Measurements from ENCODE around the gene RNF213.

GRCh38 chr17:80442764-80443163, 182.1 kb downstream of the RNF213 start:
- no peak for TF ChIP-seq CTCF (IDR thresholded peaks at IDR 0.05; ENCODE audit: insufficient read depth, low read length, poor library complexity, severe bottlenecking)
- no peak for TF ChIP-seq EZH2phosphoT487 (conservative IDR thresholded peaks at IDR 0.05; ENCODE audit: low read length)

All from SU-DHL-6 (cell line).